Smooth muscle cell (in vitro differentiated cells): ENCODE measurements around the gene EMC1. TPM values are rescaled to one million over a fixed set of nuclear protein-coding genes. Genes with fewer than 3 reads are reported as not detected.

Source experiments
- DNase-seq: peaks from one replicate; lab custom pipeline; 2025; ENCODE audit not compliant: unreplicated experiment; lab: John Stamatoyannopoulos, UW
- H2AFZ ChIP-seq: fragments of 200-600 bp; sonication (generic); 2 replicates; pipeline ENCODE4 v1.6.0; 2016; ENCODE audit warnings: antibody characterized with exemption, low read depth, mild to moderate bottlenecking
- H3F3A ChIP-seq: fragments of 200-600 bp; sonication (generic); 2 replicates; pipeline ENCODE4 v1.6.0; 2017; ENCODE audit warnings: antibody characterized with exemption, low read depth
- H3K27ac ChIP-seq: fragments of 200-600 bp; sonication (generic); 2 replicates; pipeline ENCODE4 v1.5.1; 2016; ENCODE audit warnings: low read depth, mild to moderate bottlenecking
- H3K27me3 ChIP-seq: fragments of 200-600 bp; sonication (generic); 2 replicates; pipeline ENCODE4 v1.6.1; 2016; ENCODE audit warnings: low read depth, mild to moderate bottlenecking
- H3K36me3 ChIP-seq: fragments of 200-600 bp; sonication (generic); 2 replicates; pipeline ENCODE4 v1.5.1; 2016; ENCODE audit warnings: low read depth
- H3K4me1 ChIP-seq: fragments of 200-600 bp; sonication (generic); 2 replicates; pipeline ENCODE4 v1.5.1; 2016; ENCODE audit warnings: low read depth
- H3K4me2 ChIP-seq: fragments of 200-600 bp; sonication (generic); 2 replicates; pipeline ENCODE4 v1.6.0; 2016; ENCODE audit warnings: mild to moderate bottlenecking
- H3K4me3 ChIP-seq: fragments of 200-600 bp; sonication (generic); 2 replicates; pipeline ENCODE4 v1.5.1; 2016; ENCODE audit warnings: mild to moderate bottlenecking
- H3K79me2 ChIP-seq: fragments of 200-600 bp; sonication (generic); 2 replicates; pipeline ENCODE4 v1.6.0; 2016; ENCODE audit warnings: low read depth, mild to moderate bottlenecking
- H3K9ac ChIP-seq: fragments of 200-600 bp; sonication (generic); 2 replicates; pipeline ENCODE4 v1.6.0; 2016; ENCODE audit warnings: low read depth
- H3K9me3 ChIP-seq: fragments of 200-600 bp; sonication (generic); replicated peaks from 2 replicates; pipeline ENCODE4 v1.5.1; 2016; ENCODE audit warnings: low read depth
- H4K20me1 ChIP-seq: fragments of 200-600 bp; sonication (generic); 2 replicates; pipeline ENCODE4 v1.6.0; 2016; ENCODE audit warnings: low read depth
- WGBS: methylation state at CpG from one replicate; pipeline ENCODE4 v1.1.7; 2016; ENCODE audit warnings: low lambda C conversion rate; 5-methylcytosine and 5-hydroxymethylcytosine counted together
- polyA plus RNA-seq: library from polyadenylated mRNA; unstranded; fragments of >200 nt; fragmentation: Nextera tagmentation; extraction: Ambion mirVana; gene quantifications from 2 replicates; pipeline ENCODE4 v1.2.1, GENCODE V29; 2016
- total RNA-seq: library from RNA; depleted of rRNA; stranded (reverse); fragments of >200 nt; gene quantifications from 2 replicates; pipeline ENCODE4 v1.2.3, GENCODE V29; 2014
- TF ChIP-seq, protein P1 (sequence below): fragments of 200-600 bp; sonication (generic); IDR thresholded peaks from 2 replicates; pipeline ENCODE4 v1.5.1; 2017; ENCODE audit warnings: borderline replicate concordance, mild to moderate bottlenecking, antibody characterized with exemption; ENCODE audit not compliant: insufficient read depth, poor library complexity, severe bottlenecking

EMC1 gene
- total and polyA plus RNA-seq, 2 experiments from 2014 or later: 48.8 to 54.4 TPM

- no peak for DNase-seq
- TF ChIP-seq, protein P1, sequence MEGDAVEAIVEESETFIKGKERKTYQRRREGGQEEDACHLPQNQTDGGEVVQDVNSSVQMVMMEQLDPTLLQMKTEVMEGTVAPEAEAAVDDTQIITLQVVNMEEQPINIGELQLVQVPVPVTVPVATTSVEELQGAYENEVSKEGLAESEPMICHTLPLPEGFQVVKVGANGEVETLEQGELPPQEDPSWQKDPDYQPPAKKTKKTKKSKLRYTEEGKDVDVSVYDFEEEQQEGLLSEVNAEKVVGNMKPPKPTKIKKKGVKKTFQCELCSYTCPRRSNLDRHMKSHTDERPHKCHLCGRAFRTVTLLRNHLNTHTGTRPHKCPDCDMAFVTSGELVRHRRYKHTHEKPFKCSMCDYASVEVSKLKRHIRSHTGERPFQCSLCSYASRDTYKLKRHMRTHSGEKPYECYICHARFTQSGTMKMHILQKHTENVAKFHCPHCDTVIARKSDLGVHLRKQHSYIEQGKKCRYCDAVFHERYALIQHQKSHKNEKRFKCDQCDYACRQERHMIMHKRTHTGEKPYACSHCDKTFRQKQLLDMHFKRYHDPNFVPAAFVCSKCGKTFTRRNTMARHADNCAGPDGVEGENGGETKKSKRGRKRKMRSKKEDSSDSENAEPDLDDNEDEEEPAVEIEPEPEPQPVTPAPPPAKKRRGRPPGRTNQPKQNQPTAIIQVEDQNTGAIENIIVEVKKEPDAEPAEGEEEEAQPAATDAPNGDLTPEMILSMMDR: no peak
- Histone ChIP-seq H3K4me2 (no peak overlapping the region), H3K4me3 (no peak overlapping the region), H4K20me1 (peaks cover 16% of the 10 kb centered on the region), H3K36me3 (peaks cover 54% of the 10 kb centered on the region), H2AFZ (no peak overlapping the region), H3K27ac (no peak overlapping the region), H3K79me2 (no peaks in the 10 kb centered on the region), H3K9ac (no peak overlapping the region), H3K4me1 (no peaks in the 10 kb centered on the region), H3K9me3 (no peaks in the 10 kb centered on the region), H3K27me3 (no peaks in the 10 kb centered on the region), H3F3A (no peaks in the 10 kb centered on the region)
- 96% methylated on average over 6 of the region's 6 CpGs for WGBS
Observed at GRCh38 chr1:19167140-19167539, 84.2 kb downstream of the EMC1 start.

GRCh38 chr1:19166066-19166465 lies 85.3 kb downstream of the EMC1 start:
- Histone ChIP-seq H3K9me3 (no peaks in the 10 kb centered on the region), H3K4me2 (no peak overlapping the region), H3K27me3 (no peaks in the 10 kb centered on the region), H4K20me1 (peaks cover 16% of the 10 kb centered on the region), H3K4me3 (no peak overlapping the region), H3K36me3 (peaks cover 57% of the 10 kb centered on the region), H3K9ac (no peak overlapping the region), H3K79me2 (no peaks in the 10 kb centered on the region), H3K4me1 (no peaks in the 10 kb centered on the region), H3F3A (no peaks in the 10 kb centered on the region), H3K27ac (peak overlapping the region; percentile 84), H2AFZ (no peak overlapping the region)
- WGBS: 94% methylated on average over 3 of the region's 3 CpGs
- TF ChIP-seq, protein P1: no peak
- no peak for DNase-seq

Other genes starting within 250 kb of the EMC1 start
- 98.9 and 142 TPM in 2 replicates for gene UBR4, start 41.3 kb downstream of the EMC1 start, total RNA-seq
- 62.7 and 110 TPM in 2 replicates for gene UBR4, start 41.3 kb downstream of the EMC1 start, polyA plus RNA-seq
- gene MRTO4, start 281 bp upstream of the EMC1 start, total RNA-seq: 14.7 and 16.8 TPM in 2 replicates
- gene MRTO4, start 281 bp upstream of the EMC1 start, polyA plus RNA-seq: 25.1 and 29.8 TPM in 2 replicates
- 0.85 TPM in 1 of 2 replicates, not detected in the other for gene AKR7A3, start 37.2 kb upstream of the EMC1 start, total RNA-seq
- gene AKR7A3, start 37.2 kb upstream of the EMC1 start, polyA plus RNA-seq: 0.62 and 1.1 TPM in 2 replicates
- 67.5 and 79.6 TPM in 2 replicates for gene AKR7A2, start 60.6 kb upstream of the EMC1 start, total RNA-seq
- 83.0 and 86.4 TPM in 2 replicates for gene AKR7A2, start 60.6 kb upstream of the EMC1 start, polyA plus RNA-seq
- 13.4 and 23.9 TPM in 2 replicates for gene SLC66A1, start 60.8 kb upstream of the EMC1 start, total RNA-seq
- 20.4 and 21.9 TPM in 2 replicates for gene SLC66A1, start 60.8 kb upstream of the EMC1 start, polyA plus RNA-seq
- gene CAPZB, start 234.0 kb upstream of the EMC1 start, total RNA-seq: 205 and 209 TPM in 2 replicates
- gene CAPZB, start 234.0 kb upstream of the EMC1 start, polyA plus RNA-seq: 405 TPM in 2 replicates